IMR-90 (cell line): ENCODE results near the gene DGKB.

Experiments
- CHD1 ChIP-seq: IDR thresholded peaks from 2 replicates; pipeline ENCODE4 v1.6.1; 2012; ENCODE audit warnings: low read depth, low read length, improper control_type of control experiment
- CTCF ChIP-seq: conservative IDR thresholded peaks from 2 replicates; pipeline ENCODE4 v1.5.1; 2012; ENCODE audit warnings: mild to moderate bottlenecking, low read depth, low read length, improper control_type of control experiment
- ELK1 ChIP-seq: fragments of 150-350 bp; IDR thresholded peaks from 2 replicates; pipeline ENCODE4 v1.6.1; 2016; ENCODE audit warnings: low read depth, mild to moderate bottlenecking, low read length, moderate library complexity, borderline replicate concordance
- POLR2A ChIP-seq: IDR thresholded peaks from 2 replicates; pipeline ENCODE4 v1.6.1; 2012; ENCODE audit warnings: mild to moderate bottlenecking, low read depth, low read length
- RFX5 ChIP-seq: IDR thresholded peaks from 2 replicates; pipeline ENCODE4 v1.8.0; 2012; ENCODE audit warnings: low read depth, mild to moderate bottlenecking, low read length, moderate library complexity

GRCh38 chr7:14381936-14382335, 520.6 kb downstream of the DGKB start:
- TF ChIP-seq CTCF (no peak), ELK1 (no peak), CHD1 (no peak), POLR2A (no peak), RFX5 (no peak)
